NCI-H82 treated with DMSO at 0.1 percent for 48 hours (cell line): ENCODE measurements around the gene CCDC107.

Experiments used
- DNase-seq: peaks from one replicate; lab custom pipeline; 2025; ENCODE audit not compliant: unreplicated experiment; lab: John Stamatoyannopoulos, UW

The CCDC107 gene

GRCh38 chr9:35682051-35682450 lies 24.0 kb downstream of the CCDC107 start:
- DNase-seq, result no peak

GRCh38 chr9:35682520-35683315 lies 24.6 kb downstream of the CCDC107 start:
- no peak for DNase-seq

- no peak for DNase-seq
Measured at GRCh38 chr9:35683323-35683722, 25.2 kb downstream of the CCDC107 start.

GRCh38 chr9:35684921-35685320 lies 26.8 kb downstream of the CCDC107 start:
- no peak for DNase-seq

- DNase-seq, result no peak
Measured at GRCh38 chr9:35685506-35685905, 27.4 kb downstream of the CCDC107 start.

- no peak for DNase-seq
Measured at GRCh38 chr9:35686222-35687203, 28.4 kb downstream of the CCDC107 start.

GRCh38 chr9:35687306-35687705 lies 29.2 kb downstream of the CCDC107 start:
- no peak for DNase-seq

- DNase-seq, result no peak
Measured at GRCh38 chr9:35687972-35688557, 30.0 kb downstream of the CCDC107 start.

GRCh38 chr9:35688558-35689541 lies 30.8 kb downstream of the CCDC107 start:
- no peak for DNase-seq

- DNase-seq, result no peak
Measured at GRCh38 chr9:35689542-35690293, 31.6 kb downstream of the CCDC107 start, which contains the start of gene TPM2. Gene TPM2 (minus strand): TSS chr9:35689925. CDS start chr9:35689817, 108 bp downstream.

GRCh38 chr9:35690294-35690613 lies 32.2 kb downstream of the CCDC107 start:
- no peak for DNase-seq

- no peak for DNase-seq
Measured at GRCh38 chr9:35690614-35691333, 32.7 kb downstream of the CCDC107 start.

- DNase-seq, result no peak
Measured at GRCh38 chr9:35691334-35691650, 33.2 kb downstream of the CCDC107 start.

GRCh38 chr9:35691757-35692301 lies 33.7 kb downstream of the CCDC107 start:
- DNase-seq, result no peak

GRCh38 chr9:35695943-35696401 lies 37.9 kb downstream of the CCDC107 start:
- no peak for DNase-seq

- peak; percentile 26 for DNase-seq
Measured at GRCh38 chr9:35696520-35697215, 38.6 kb downstream of the CCDC107 start.

- no peak for DNase-seq
Measured at GRCh38 chr9:35697486-35697885, 39.4 kb downstream of the CCDC107 start.

- no peak for DNase-seq
Measured at GRCh38 chr9:35698231-35698630, 40.1 kb downstream of the CCDC107 start.
